Fibroblast of skin of left quadriceps (primary cell): ENCODE results near the gene MAGI1.

Source experiments
- DNase-seq, 2 experiments: peaks; one replicate each; pipeline ENCODE4 v3.0.0-alpha.2; 2013; ENCODE audit warnings: low read depth in 2 of 2

The MAGI1 gene

DNA sequence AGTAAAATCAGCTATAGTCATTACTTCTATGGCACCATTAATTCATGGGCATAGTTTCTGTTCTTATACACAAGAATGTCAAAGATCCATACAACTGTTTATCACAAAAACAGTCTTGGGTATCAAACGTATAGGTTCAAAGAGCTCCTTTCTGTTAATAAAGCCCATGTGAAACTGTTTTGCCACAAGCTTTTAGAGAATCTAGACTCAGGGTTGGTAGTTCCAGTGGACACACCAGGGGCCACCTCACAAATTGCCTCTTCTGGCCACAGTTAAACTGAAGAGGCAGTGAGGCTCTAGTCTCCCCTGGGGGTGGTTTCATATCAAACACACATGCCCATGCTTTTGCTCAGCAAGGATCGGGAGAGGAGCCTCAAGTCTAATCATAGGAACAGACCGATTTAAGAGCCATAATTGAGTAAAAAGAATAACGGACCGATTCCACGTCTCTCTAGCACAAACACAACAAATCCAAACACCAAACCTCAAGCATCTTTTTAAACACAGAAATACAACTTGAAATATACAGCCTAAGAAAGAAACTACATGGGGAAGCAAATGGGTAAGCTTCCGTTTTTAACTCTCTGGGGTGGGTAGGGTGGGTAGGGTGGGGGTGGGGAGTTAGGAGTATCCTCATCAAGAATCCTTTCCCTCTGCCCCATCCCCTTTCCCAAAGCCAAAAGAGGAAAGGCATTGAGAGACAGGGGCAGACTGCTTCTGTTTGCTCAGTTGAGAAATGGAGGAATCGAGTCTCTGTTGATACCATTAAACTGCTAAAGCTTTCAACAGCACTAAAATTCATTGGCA is 443.3 kb downstream of the MAGI1 start:
- DNase-seq = no peak

DNA sequence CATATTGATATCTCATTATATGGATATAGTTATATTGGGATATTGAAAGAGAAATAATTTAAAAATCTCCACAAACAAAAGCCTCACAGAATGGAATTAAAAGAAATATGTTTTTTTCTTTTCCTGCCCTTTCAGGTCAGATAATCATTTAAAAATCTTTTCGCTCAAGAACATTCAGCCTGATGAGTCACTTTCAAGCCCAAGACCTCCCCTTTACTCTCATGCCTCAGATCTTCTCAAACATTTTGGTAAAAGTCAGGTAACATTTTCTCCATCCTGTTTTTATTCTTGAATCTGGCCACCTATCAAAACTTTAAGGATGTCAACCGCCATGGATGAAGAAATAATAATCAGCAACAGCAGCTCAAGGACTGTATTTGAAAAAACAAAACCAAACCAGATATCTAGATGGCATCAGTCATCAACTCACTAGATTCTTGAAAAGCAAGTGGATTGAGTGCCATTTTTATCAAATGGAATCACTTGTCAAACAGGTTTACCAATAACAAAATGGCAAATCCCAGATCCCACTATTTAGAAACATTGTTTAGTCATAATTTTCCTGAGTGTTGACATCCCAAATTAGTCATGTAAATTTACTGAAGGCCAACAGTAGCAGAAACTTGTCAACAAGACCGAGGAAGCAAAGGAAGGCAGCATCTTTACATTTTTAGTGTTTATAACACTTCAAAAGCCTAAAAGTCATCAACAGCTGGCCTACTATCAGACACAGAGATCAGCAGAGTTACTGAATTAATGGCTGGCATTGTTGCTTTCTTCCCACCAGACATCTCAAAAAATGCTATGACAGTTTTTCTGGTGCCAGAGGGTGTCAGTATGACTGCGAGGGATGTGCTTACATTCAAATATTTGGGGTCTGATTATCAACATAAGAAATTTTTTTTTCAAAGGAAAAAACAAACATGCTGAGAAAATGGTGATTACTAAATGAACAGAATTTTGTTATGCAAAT is 444.7 kb downstream of the MAGI1 start:
- no peak for DNase-seq

DNA sequence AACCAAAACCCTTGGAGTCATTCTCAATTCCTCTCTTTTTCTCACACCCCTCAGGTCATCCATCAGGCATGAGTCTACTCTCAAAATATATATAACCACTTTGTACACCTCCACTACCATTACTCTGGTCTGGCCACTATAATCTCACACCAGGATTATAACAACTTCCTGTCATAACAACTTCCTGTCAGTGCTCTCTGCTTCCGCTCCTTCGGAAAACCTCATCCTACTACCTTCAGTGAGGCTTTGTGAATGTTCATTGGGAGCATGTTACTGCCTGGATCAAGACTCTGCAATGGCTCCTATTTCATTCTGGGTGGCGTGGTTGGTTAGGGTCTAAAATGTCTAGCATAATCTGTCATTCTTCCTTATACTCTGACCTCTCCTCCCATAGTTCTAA is 447.4 kb downstream of the MAGI1 start:
- no peak for DNase-seq

DNA sequence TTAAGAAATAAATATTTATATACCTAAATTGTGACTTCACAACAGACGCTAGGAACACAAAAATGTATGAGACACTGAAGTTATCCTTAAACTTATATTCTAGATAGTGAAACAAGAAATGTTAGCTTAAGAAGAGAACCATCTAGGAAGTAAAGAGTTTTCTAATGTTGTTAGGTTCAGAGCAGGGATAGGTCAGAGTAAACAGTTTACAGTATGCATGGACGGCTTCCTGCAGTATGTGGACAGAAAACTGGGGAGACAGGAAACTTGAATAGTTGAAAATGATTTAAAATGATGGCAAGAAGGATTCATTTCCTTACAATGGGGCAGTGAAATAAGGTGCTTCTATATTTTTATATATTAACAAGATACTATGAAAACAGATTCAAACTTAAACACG is 449.8 kb downstream of the MAGI1 start:
- DNase-seq = no peak

DNA sequence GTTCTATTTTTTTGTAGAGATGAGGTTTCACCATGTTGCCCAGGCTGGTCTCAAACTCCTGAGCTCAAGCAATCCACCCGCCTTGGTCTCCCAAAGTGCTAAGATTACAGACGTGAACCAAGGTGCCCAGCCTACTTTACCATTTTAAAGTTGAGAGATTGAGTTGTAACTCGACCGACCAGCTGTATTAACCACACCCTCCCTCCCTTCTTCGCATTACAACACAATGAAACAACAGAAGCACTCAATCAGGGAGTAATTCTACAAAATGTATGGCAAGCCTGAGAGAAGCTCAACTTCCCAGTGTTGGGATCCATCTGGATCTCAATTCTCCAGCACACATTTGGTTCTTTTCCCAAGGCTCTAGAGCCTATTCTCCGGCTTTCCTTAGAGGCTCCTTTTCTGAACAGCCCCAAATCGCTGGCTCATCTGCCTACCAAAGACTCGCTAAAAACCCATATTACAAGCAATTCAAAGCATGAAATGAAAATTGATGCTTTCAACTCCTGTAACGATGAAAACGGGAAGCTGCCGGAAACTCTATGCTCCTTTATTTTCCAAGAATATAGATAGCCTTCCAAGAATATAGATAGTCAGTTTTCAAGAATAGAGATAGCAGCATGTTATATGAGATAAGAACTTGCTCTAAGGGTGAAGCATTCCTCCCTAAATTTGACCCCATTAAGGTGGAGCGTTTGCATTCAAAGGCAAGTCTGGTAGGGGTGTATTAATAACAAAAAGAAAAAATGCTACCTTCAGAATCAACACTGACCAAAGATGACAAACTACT is 450.9 kb downstream of the MAGI1 start:
- no peak for DNase-seq

DNA sequence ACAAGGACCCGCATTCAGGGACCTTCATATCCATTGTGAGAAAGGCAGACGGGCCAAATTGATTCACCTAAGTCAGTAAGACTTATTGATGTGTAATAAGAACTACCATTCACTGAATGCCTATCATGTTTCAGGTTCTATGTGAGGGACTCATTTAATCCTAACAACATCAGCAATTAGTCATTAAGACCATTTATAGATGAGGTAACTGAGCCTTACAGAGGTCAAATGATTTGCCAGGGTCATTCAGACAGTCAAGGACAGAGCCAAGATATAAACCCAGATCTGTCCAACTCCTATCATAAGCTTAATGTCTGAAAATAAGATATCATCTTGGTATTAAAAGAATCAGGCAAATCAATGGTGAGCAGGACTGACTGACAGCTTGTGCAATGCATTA is 453.8 kb downstream of the MAGI1 start:
- no peak for DNase-seq

DNA sequence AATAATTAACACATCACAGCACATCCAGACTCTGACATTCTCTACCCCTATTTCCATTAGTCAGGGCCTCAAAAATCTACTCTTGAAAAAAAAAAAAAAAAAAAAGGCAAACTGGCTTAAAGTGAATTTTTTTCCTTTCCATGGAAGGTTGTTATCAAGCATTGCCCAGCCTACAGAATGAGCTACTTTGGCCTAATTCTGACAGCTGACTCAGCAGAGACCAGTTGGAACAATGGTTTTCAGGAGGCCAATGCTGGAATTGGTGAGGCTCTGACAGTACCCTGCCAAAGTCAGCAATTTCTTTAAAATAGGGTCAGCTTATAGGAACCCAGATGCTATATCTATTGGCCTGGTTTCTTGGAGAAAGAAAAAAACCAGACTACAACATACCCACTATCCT is 454.7 kb downstream of the MAGI1 start:
- no peak for DNase-seq

DNA sequence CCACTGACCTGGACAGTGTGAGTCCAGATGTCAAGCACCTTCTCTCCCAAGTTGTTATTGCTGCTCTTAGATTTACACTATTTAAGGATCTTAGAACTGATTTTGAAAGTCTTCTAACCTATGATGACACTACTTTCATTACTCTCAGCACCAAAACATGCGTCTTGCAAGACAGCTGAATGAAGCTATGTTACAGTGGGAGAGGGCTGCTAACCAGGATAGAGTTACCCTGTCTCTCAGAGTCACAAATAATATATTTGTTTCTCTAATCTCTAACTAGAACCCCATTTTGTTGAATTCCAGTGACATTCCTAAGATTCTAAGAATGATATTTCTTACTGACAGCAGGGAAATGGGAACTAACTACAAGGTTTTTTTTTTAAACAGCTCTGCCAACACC is 455.5 kb downstream of the MAGI1 start:
- no peak for DNase-seq

DNA sequence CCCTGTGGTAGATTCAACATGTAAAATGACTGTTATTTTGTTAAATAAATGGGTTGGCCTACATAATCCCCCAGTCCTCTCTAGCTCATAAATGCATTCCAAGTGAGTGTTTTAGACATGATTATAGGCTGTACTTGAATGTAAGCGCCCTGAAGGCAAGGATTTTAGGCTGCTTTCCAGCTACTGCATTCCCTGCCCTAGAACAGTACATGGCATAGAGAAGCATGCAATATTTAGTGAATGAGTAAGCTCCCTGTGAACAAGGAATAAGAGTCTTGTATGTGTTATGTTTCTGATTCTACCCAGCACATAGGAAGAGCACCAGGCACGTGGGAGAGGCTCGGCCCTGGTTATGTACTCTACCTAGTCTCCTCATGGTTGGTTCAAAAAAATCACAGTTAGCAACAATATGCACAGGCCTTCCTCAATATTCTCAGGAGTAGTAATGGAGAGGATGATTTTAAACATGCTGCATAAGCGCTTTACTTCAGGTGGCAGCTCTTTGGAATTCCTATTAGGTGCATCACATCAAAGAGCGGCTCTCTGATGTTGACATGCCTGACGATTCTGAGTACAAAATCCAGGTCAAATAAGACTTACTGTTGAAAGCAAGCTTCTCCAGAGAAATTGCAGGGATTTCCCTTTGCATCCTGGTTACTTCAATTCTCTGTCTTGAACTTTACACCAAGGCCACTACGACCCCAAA is 456.6 kb downstream of the MAGI1 start:
- DNase-seq = no peak

DNA sequence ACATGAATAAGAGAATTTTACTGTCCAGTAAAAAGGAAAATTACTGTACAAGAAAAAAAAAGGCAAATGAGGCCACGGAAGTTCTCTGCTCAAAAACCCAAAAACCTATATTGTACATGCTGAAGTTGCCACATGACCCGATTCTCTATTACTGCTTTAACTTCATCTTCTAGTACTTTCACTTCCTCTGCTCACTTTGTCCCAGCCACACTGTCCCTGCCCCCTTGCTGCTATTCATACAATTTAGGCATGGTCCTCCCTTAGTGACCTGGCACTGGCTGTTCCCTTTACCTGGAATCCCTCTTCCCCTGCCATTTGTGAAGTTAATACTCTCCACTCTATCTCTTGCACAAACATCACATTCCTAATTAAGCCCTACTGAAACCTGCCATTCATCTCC is 457.4 kb downstream of the MAGI1 start:
- no peak for DNase-seq

DNA sequence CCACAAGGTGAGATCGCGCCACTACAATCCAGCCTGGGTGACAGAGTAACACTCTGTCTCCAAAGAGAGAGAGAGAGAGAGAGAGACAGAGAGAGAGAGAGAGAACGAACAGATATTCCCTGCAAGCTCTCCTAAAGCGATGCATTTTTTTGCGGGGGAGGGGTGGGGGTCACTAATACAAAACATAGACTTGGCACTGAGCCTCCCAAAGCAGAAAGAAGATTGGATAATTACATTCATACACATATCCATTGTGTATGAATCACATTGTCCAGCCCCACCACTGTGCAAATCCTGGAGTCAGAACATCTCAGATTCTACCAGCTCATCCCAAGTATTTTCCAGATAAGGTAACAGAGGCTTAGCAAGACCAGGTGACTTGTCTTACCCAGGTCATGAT is 459.9 kb downstream of the MAGI1 start:
- no peak for DNase-seq

DNA sequence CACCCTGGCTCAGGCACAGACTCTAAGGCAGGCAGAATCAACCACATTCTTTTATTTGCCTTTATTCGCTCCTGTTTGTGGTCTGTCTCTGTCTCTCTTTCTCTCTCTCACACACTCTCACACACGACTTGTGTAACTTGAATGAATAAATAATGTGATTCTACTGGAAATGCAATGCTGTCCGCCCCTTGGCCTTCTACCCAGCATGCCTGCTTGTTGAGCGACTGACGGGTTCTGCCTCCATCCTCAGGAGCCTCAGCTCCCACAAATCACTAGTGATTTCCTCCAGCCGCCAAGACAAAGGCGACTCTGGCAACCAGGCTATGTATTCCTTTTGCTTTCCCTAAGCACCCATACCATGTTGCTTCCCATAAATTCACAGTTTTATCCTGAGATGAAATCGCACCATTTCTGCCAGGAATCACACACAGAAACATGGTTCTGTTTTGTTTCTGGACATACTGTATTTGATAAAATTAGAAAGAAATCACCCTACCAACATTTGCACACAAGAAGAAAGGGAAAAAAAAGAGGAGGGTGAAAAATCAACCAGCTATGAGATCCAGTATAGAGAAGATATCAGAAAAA is 460.8 kb downstream of the MAGI1 start:
- no peak for DNase-seq

DNA sequence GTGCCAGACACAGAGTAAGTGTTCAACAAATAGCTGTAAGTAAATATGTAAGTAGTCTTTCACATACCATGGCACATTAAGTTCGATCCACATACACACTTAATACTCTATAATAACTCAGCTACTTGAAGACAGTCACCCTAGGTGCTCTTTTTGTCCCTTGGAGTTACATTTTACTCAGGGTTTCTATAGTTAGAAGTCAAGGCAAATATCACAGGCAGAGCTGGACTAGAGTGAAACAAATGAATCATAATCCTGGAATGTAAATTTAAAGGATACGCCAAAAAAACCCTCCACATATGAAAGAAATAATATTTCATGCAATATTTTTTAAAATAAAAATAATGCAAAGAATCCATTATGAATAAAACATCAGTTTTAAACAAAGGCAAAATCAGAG is 461.8 kb downstream of the MAGI1 start:
- no peak for DNase-seq

DNA sequence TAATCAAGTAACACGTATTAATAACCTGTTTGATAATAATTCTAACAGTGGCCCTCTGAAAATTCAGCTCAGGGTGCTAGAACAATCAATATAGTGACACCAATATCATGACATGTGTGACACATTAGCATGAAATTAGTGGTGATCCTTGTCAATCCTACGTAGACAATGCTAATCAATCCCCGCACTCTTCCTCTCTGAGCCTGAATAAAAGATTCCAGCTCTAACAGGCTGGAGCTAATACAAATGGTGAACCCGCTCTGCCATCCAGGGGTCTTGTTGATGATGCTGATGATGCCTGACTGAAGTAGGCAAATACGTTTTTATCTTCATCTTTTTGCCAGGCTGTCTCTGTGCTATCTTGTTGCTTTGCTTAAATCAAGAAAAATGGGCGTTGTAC is 462.5 kb downstream of the MAGI1 start:
- no peak for DNase-seq

DNA sequence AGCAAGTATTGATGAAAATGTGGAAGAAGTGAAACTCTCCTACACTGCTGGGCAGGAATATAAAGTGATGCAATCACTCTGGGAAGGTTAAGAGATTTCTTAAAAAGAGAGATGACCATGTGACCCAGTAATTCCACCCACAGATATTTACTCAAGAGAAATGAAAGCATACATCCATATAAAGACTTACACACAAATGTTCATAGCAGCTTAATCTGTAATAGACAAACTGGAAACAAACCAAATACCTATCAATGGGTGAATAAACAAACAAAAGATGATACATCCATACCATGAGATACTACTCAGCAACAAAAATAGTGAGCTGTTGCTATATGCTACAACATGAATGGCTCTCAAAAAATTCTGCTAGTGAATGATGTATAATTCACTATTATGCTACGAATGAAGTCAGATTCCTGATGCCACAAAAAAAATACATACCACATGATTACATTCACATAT is 463.3 kb downstream of the MAGI1 start:
- peak; percentile 86 to 87 for DNase-seq

DNA sequence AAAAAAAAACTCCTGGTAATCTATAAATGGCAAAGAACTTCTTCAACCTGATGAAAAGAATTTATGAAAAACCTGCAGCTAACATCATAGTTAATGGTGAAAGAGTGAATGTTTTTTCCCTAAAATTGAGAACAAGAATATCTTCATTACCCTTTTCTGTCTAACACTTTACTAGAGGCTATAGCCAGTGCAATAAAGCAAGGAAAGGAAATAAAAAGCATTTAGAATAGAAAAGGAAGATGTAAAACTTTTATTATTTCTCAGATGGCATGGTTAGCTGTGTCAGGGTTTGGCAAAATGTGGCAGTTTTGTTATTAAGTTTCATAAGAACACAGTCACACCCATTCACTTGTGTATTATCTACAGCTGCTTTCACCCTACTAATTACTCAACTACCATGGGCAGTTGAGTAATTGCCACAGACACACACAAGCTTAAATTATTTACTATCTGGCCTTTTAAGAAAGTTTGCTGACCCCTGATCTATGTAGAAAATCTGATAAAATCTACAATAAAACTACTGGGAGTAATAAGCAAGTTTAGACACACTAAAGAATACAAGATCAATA is 465.1 kb downstream of the MAGI1 start:
- DNase-seq = no peak

DNA sequence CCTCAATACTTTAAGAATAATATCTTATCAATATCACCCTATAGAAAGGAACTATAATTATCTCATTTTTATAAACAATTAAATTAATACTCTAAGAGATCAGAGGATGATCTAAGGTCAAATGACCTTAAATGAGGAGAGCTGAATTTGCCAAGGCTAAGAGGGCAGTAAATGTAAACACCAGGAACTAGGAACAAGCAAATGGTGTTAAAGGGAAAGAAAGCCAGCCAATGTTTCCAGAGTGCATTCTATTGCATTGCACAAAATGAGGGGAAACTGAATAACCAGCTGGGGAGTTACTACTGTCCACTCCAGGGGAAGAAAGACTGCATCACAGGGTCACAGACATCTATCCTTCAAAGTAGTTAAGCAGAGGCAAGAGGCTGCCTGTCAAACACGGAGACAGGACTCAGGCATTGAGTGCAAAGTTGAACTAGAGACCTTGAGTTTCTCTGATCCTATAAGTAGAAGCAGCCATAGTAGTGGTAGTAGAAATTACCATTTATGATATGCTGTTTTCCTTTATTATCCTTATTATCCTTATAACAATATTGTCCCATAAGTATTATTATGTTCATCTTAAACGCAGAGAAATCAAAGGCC is 466.4 kb downstream of the MAGI1 start:
- no peak for DNase-seq

DNA sequence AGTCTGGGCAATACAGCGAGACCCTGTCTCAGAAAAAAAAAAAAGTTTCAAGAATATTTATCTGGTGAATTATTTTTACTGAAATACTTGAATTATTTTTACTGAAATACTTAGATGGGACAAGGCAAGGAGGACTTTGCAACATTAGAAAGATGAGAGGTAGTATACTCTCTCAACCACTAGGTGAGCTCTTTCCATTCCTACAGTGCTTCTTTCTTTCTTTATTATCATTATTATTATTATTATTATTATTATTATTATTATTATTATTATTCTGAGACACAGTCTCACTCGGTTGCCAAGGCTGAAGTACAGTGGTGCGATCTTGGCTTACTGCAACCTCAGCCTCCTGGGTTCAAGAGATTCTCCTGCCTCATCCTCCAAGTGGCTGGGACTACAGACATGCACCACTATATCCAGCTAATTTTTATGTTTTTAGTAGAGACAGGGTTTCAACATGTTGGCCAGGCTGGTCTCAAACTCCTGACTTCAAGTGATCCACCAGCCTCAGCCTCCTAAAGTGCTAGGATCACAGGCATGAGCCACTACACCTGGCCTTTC is 468.8 kb downstream of the MAGI1 start:
- no peak for DNase-seq

DNA sequence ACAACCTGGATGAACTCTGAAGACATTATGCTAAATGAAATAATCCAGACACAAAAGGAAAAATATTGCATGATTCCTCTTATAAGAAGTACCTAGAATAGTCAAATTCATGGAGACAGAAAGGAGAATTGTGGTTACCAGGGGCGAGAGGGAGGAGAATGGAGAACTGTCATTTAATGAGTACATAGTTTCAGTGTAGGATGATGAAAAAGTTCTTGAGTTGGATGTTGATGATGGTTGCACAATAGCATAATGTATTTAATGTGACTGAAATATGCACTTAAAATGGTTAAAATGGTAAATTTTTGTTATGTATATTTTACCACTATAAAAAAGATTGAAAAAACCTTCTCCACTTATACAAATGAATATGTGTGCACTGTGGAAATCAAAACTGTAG is 469.6 kb downstream of the MAGI1 start:
- no peak for DNase-seq

DNA sequence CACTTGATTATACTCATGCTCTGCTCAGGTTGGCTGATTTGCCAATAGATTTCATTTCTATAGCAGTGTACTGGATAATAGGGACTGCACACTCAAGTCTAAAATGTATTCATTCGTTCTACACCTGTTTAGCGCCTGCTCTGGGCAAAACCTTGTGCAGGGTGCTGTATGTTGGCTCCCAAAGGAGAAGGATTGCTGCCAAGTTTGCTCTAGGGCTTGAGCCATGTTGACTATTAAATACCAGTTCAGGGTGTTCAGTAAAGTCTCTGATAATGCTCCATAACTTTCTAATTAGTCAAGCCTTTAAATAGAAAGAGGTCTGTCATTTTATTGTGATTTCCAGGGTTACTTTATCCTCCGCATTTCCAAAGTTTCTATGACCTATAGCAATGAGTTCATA is 470.2 kb downstream of the MAGI1 start:
- no peak for DNase-seq
